ENCODE data around the gene LTBP1. TPM values are rescaled to one million over a fixed set of nuclear protein-coding genes. Genes with fewer than 3 reads are reported as not detected.

LTBP1 gene
- total RNA-seq, 1 donor from 2014 or later: 327 TPM

- Mint-ChIP-seq H3K27ac (ENCODE audit: unreplicated experiment) (no peak overlapping the region), H3K36me3 (ENCODE audit: low read depth, unreplicated experiment) (no peaks in the 10 kb centered on the region), H3K9me3 (ENCODE audit: unreplicated experiment) (no peaks in the 10 kb centered on the region), H3K27me3 (ENCODE audit: unreplicated experiment) (no peaks in the 10 kb centered on the region), H3K4me1 (ENCODE audit: unreplicated experiment) (peaks cover 12% of the 10 kb centered on the region), H3K4me3 (ENCODE audit: unreplicated experiment) (no peak overlapping the region)
- TF ChIP-seq, protein P1, sequence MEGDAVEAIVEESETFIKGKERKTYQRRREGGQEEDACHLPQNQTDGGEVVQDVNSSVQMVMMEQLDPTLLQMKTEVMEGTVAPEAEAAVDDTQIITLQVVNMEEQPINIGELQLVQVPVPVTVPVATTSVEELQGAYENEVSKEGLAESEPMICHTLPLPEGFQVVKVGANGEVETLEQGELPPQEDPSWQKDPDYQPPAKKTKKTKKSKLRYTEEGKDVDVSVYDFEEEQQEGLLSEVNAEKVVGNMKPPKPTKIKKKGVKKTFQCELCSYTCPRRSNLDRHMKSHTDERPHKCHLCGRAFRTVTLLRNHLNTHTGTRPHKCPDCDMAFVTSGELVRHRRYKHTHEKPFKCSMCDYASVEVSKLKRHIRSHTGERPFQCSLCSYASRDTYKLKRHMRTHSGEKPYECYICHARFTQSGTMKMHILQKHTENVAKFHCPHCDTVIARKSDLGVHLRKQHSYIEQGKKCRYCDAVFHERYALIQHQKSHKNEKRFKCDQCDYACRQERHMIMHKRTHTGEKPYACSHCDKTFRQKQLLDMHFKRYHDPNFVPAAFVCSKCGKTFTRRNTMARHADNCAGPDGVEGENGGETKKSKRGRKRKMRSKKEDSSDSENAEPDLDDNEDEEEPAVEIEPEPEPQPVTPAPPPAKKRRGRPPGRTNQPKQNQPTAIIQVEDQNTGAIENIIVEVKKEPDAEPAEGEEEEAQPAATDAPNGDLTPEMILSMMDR (IDR thresholded peaks at IDR 0.05; ENCODE audit: unreplicated experiment): no peak
- DNase-seq (ENCODE audit: low spot score): no peak
These were observed 7.8 kb upstream of the LTBP1 start for GRCh38 chr2:32938934-32939333.

DNA sequence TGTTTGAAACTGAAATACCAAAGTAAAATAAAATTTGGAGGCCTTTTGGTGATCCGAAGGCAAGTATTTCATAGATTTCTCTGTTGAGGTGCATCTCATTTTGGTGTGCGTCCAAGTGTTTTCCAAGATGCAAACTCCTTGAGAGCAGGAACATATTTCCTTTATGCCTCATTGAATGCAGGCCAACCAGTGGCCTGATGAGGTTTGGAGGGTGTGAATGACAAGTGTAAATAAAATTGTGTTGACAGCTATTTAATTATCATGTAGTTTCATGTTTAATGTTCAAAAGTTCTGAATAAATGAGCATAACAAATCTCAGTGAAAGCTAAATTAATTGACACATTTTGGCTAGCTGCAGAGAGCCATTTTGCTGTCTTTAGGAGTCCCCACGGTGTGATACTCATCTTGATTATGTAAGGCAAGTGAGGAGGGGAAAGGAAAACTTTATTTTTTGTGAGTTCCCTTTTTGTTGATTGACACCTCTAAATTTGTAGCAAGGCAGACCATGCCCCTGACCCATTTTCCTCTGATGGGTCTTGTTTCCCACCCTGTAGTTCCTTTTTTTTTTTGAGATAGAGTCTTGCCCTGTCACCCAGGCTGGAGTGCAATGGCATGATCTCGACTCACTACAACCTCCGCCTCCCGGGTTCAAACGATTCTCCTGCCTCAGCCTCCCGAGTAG is 6.3 kb upstream of the LTBP1 start:
- DNase-seq (ENCODE audit: low spot score): no peak
- H3K9me3 Mint-ChIP-seq (ENCODE audit: unreplicated experiment): no peaks in the 10 kb centered on the region
- peaks cover 12% of the 10 kb centered on the region for H3K4me1 Mint-ChIP-seq (ENCODE audit: unreplicated experiment)
- TF ChIP-seq, protein P1 (IDR thresholded peaks at IDR 0.05; ENCODE audit: unreplicated experiment): no peak
- H3K4me3 Mint-ChIP-seq (ENCODE audit: unreplicated experiment): no peak overlapping the region
- H3K27ac Mint-ChIP-seq (ENCODE audit: unreplicated experiment): no peak overlapping the region
- no peaks in the 10 kb centered on the region for H3K36me3 Mint-ChIP-seq (ENCODE audit: low read depth, unreplicated experiment)
- no peaks in the 10 kb centered on the region for H3K27me3 Mint-ChIP-seq (ENCODE audit: unreplicated experiment)

DNA sequence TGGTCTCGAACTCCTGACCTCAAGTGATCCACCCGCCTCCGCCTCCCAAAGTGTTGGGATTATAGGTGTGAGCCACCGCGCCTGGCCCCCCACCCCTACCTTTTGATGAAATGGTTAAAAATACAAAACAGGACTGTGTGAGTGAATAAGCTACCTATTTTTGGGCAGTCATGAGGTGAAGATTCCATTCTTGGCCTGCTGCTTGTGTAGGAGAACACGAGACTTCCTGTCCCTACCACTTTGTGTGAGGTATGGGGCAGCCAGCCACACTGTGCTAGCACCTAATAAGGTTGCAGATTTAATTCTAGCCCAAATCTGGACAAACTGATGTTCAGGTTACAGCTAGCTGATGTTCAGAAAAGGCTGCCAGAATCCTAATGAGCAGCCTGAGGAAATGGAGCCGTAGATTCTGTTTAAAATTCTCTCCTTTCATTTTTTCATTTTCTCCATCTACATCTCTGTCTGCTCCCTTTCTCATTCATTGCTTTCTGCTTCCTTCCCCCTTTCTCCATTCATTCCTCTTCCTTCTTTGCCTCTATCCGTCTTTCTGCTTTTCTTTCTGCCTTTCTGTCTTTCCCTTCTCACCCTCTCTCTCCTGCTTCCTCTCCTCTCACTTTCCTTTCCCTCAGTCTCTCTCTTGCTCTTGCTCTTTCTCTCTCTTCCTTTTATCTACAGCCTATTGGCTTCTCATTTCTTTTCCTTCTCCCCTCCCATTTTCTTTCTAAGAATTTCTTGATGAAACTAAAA is 4.6 kb upstream of the LTBP1 start:
- H3K27me3 Mint-ChIP-seq (ENCODE audit: unreplicated experiment): no peaks in the 10 kb centered on the region
- H3K4me3 Mint-ChIP-seq (ENCODE audit: unreplicated experiment): no peak overlapping the region
- H3K9me3 Mint-ChIP-seq (ENCODE audit: unreplicated experiment): no peaks in the 10 kb centered on the region
- TF ChIP-seq, protein P1 (IDR thresholded peaks at IDR 0.05; ENCODE audit: unreplicated experiment): no peak
- peak overlapping the region; percentile 2 for H3K27ac Mint-ChIP-seq (ENCODE audit: unreplicated experiment)
- no peaks in the 10 kb centered on the region for H3K36me3 Mint-ChIP-seq (ENCODE audit: low read depth, unreplicated experiment)
- H3K4me1 Mint-ChIP-seq (ENCODE audit: unreplicated experiment): peaks cover 12% of the 10 kb centered on the region
- no peak for DNase-seq (ENCODE audit: low spot score)

DNA sequence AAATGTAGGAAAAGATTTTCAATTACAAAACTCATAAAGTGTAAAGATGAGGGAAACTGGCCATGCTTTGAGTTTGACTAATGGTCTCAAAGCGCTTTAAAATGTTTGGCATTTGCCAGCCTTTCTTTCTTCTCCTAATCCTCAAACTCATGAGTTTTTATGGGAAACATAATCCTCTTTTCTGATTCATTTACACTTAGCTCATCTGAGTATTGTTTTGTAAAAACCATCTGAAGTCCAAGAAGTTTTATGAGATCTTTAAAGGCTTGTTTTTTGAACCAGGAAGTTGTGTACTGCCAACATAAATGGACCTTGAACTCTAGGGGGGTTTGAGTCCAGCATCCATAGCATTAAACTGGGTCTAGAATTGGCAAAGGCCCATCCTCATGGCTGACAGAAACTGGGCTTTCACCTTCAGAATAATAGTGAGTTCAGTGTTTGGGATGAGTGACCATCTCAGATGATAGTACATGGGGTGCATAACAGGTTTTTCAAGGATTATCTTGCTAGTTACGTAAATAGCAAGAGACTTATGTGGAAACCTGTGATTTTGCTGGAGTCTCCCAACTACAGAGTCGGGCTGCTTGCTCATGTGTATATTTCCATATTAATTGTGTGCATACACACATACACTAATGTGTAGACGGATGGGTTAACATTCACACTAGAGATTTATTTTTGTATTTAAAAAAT is 3.8 kb upstream of the LTBP1 start:
- no peak for DNase-seq (ENCODE audit: low spot score)
- Mint-ChIP-seq H3K27me3 (ENCODE audit: unreplicated experiment) (no peaks in the 10 kb centered on the region), H3K4me1 (ENCODE audit: unreplicated experiment) (peaks cover 12% of the 10 kb centered on the region), H3K9me3 (ENCODE audit: unreplicated experiment) (no peaks in the 10 kb centered on the region), H3K27ac (ENCODE audit: unreplicated experiment) (peak overlapping the region; percentile 45), H3K4me3 (ENCODE audit: unreplicated experiment) (no peak overlapping the region), H3K36me3 (ENCODE audit: low read depth, unreplicated experiment) (peaks cover under 1% of the 10 kb centered on the region)
- TF ChIP-seq, protein P1 (IDR thresholded peaks at IDR 0.05; ENCODE audit: unreplicated experiment): no peak
